Limb (tissue), 2 donors: ENCODE data around the gene PPP5C.
A peak's percentile ranks its signal among the peaks of the same experiment; 100 is the strongest.
"Not testable (repeated sequence)": the region's sequence is repeated elsewhere in the genome, so short reads cannot be mapped to it uniquely, and the experiment has no call there.

Experiments used
- DNase-seq, 2 donors: peaks; one replicate each; pipeline ENCODE4 v3.0.0-alpha.2; 2016; ENCODE audit errors: extremely low spot score in 2 of 2

The PPP5C gene

GRCh38 chr19:46428239-46429135, 81.6 kb downstream of the PPP5C start, which contains the start of gene PNMA8C:
Gene PNMA8C (minus strand): TSS chr19:46428936. CDS start chr19:46428359, 577 bp downstream.
- DNase-seq, result peak; percentile 78 to 85

GRCh38 chr19:46429999-46430398, 83.1 kb downstream of the PPP5C start:
- DNase-seq, result no peak

GRCh38 chr19:46431824-46432223, 84.9 kb downstream of the PPP5C start:
- no peak for DNase-seq

- DNase-seq, result not testable (repeated sequence)
Measured at GRCh38 chr19:46433470-46433869, 86.6 kb downstream of the PPP5C start.

GRCh38 chr19:46435009-46435408, 88.1 kb downstream of the PPP5C start:
- no peak for DNase-seq

GRCh38 chr19:46435689-46436088, 88.8 kb downstream of the PPP5C start:
- not testable (repeated sequence) for DNase-seq
